T-helper 1 cell treated with Interleukin-12 subunit alpha and Interleukin-12 subunit beta and Interleukin-4 antibody, amounts not matched to agents 30 μg/mL and 1 μg/mL, for 36 hours (primary cell): ENCODE measurements around the gene ATP11A.
"Not testable (repeated sequence)": the region's sequence is repeated elsewhere in the genome, so short reads cannot be mapped to it uniquely, and the experiment has no call there.

Experiments
- H3K27ac Mint-ChIP-seq: one replicate; pipeline ENCODE4 v1.8.0; 2021; ENCODE audit warnings: mild to moderate bottlenecking, mixed read lengths
- H3K27me3 Mint-ChIP-seq: one replicate; pipeline ENCODE4 v1.8.0; 2021; ENCODE audit warnings: low read depth, mixed read lengths
- H3K36me3 Mint-ChIP-seq: one replicate; pipeline ENCODE4 v1.8.0; 2021; ENCODE audit warnings: low read depth, mixed read lengths
- H3K4me1 Mint-ChIP-seq: one replicate; pipeline ENCODE4 v1.8.0; 2021; ENCODE audit warnings: low read depth, mixed read lengths
- H3K4me3 Mint-ChIP-seq: one replicate; pipeline ENCODE4 v1.8.0; 2021; ENCODE audit warnings: mild to moderate bottlenecking, moderate library complexity, mixed read lengths
- H3K9me3 Mint-ChIP-seq: one replicate; pipeline ENCODE4 v1.8.0; 2021; ENCODE audit warnings: mixed read lengths

Gene ATP11A

DNA sequence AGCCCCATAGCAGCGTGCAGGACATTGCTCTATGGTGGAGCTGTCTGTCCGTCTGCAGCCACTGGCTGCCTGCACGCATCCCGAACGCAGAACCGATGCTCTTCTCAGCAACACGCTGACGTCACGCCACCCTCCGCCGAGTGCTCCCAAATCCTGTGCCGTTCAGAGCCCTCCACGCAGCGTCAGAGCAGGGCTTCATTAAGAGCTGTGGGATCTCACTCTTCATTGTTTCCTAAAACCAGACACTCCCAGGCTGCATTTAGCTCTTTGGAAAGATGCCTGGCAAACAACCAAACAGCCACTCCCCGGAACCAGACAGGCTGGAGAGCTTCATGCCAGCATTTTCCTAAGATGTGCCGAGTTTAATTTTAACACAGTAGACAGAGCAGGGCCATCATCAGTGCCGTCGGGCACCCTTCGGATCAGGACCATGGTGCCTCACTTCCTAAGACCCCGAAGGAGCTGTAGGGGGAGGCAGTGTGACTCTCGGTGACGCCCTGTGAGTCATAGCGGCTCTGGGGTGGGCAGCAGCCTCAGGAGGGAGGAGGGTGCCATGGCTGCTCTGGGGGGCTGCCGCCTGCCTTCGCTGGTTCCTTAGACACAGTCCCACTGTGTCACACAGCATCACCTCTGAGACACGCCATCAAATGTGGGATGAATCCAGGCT is 147.7 kb downstream of the ATP11A start:
- Mint-ChIP-seq H3K4me1 (peaks cover 2% of the 10 kb centered on the region), H3K27me3 (no peaks in the 10 kb centered on the region), H3K36me3 (peaks cover 21% of the 10 kb centered on the region), H3K9me3 (no peaks in the 10 kb centered on the region), H3K4me3 (no peak overlapping the region), H3K27ac (no peak overlapping the region)

DNA sequence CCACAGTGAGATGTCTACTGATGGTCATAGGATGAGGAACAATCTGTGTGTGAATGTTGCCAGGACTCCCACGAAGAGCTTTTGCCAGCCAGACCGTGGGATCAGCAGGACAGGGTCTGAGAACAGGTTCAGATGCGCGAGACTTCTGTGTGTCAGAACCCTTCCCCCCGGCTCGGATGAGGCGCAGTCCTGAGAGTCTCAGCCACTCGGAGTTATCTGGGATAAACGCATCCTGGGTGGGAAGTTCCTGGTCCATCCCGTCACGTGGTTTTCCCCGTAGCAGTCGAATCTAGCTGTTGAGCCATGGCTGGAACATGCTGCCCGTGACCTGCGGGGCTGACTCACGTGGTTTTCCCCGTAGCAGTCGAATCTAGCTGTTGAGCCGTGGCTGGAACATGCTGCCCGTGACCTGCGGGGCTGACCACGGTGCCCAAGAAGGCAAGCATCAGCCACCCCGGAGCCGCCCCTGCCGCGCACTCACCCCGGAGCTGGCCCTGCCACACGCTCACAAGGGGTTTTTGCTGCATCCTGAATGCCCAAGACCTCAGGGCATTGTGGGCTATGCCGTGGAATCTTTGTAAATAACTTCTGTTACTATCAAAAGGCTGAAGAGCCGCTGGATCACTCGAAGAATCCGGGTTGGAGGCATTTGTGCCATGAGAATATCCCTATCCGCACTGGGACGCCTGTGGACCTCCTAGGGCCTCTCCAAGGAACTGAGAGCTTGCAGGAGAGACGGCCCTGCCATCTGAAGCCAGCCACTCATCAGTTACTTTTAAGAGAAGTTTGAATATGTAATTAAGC is 148.4 kb downstream of the ATP11A start:
- Mint-ChIP-seq H3K4me3 (no peak overlapping the region), H3K4me1 (peaks cover 2% of the 10 kb centered on the region), H3K36me3 (peaks cover 20% of the 10 kb centered on the region), H3K27ac (no peak overlapping the region), H3K27me3 (no peaks in the 10 kb centered on the region), H3K9me3 (no peaks in the 10 kb centered on the region)

DNA sequence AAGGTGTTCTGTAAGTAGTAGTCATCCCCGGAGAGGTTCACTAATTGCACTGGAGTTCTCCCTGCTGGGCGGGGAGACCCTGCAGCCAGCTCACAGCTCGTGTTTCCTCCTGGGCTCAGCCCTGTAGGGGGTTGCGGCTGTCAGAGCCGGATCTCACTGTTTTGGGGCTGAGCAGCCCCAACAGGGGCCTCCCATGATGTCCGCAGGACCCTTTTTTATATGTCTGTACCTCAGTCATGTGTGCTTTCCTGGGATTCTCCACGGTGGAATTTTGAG is 148.9 kb downstream of the ATP11A start:
- H3K4me1 Mint-ChIP-seq = peaks cover 2% of the 10 kb centered on the region
- no peak overlapping the region for H3K27ac Mint-ChIP-seq
- peaks cover 19% of the 10 kb centered on the region for H3K36me3 Mint-ChIP-seq
- no peaks in the 10 kb centered on the region for H3K9me3 Mint-ChIP-seq
- no peak overlapping the region for H3K4me3 Mint-ChIP-seq
- no peaks in the 10 kb centered on the region for H3K27me3 Mint-ChIP-seq

DNA sequence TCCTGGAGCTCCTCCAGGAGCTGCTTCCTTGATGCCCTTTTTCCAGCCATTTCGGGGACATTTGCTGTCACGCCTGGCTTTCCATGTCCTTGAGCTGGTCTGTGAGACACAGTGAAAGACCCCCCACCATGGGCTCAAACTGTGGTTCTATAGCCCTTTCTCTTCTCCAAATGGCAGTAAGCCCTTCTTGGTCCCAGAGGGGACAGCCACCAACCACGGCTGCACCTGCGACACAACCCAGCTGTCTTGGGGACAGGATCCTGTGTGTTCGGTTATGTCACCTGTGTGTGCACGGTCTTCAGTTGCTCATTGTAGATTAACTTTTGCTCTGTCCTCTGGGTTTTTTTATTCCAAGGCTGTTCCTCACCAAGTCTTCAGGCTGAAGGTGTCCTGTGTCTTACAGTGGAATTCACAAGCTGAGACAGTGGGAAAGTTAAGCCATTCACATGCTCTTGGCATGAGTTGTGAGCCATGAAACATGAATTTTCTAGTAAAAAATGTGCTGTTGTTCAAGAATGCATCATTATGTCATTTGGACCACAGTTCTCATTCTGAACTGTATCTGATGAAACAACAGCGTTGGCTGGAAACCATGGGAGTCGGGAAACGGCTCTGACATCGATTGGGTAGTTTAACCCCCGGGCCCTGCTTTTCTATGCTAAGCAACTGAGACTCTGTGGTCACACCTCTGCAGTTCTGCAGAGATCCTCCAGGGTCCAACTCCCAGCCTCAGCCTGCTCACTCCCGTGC is 149.7 kb downstream of the ATP11A start:
- H3K27ac Mint-ChIP-seq = no peak overlapping the region
- no peaks in the 10 kb centered on the region for H3K9me3 Mint-ChIP-seq
- H3K36me3 Mint-ChIP-seq = peaks cover 19% of the 10 kb centered on the region
- peaks cover 2% of the 10 kb centered on the region for H3K4me1 Mint-ChIP-seq
- no peaks in the 10 kb centered on the region for H3K27me3 Mint-ChIP-seq
- no peak overlapping the region for H3K4me3 Mint-ChIP-seq

DNA sequence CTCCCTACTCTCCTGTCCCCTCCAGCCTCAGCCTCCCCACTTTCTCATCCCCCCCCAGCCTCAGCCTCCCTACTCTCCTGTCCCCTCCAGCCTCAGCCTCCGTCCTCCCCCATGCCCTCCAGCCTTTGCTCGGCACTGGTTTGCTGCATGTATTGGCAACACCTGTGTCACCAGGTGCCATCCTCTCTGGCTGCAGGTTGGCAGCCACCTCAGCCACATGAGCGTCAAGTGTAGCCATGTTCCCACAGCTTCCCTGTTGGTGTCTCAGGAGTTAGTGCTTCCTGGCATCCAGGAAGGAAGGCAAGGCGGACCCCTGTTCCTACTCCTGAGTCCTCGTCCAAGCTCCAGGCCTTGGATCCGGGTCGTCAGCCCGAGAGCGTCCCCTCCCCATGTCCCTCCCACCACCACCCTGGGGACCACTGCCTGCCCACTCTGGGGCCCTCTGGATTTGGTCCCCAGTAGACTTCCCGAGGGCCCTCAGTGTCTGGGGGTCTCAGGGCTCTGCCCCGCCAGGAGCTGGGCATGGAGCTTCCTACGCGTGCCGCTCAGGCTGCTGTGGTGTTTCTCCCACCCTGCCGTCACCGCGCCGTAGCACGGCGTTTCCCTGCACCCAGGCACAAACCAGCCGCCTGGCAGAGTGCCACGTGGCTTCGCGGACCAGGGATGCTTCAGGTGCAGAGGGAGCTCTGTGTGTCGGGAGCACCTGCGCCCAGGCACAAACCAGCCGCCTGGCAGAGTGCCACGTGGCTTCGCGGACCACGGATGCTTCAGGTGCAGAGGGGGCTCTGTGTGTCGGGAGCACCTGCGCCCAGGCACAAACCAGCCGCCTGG is 150.8 kb downstream of the ATP11A start:
- Mint-ChIP-seq H3K36me3 (peaks cover 18% of the 10 kb centered on the region), H3K27me3 (no peaks in the 10 kb centered on the region), H3K4me3 (no peak overlapping the region), H3K4me1 (peaks cover 2% of the 10 kb centered on the region), H3K27ac (no peak overlapping the region), H3K9me3 (no peaks in the 10 kb centered on the region)

DNA sequence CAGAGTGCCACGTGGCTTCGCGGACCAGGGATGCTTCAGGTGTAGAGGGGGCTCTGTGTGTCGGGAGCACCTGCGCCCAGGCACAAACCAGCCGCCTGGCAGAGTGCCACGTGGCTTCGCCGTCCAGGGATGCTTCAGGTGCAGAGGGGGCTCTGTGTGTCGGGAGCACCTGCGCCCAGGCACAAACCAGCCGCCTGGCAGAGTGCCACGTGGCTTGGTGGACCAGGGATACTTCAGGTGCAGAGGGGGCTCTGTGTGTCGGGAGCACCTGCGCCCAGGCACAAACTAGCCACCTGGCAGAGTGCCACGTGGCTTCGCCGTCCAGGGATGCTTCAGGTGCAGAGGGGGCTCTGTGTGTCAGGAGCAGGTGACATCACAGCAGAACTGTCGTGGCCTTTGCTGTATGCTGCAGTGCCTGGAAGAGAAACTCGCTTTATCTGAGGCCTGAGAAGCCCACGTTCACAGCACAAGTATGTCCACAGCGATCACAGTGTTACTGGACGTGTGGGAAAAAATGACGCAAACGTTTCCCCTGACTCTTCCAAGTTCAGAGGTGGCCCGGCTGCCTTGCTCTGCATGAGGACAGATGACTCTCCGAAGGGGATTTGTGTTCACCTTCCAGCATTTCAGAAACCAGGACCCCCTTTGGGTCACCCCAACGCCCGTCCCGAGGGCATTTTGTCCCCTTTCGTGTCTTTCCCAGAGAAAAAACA is 151.6 kb downstream of the ATP11A start:
- H3K27ac Mint-ChIP-seq, H3K4me3 Mint-ChIP-seq, H3K9me3 Mint-ChIP-seq, H3K27me3 Mint-ChIP-seq, H3K4me1 Mint-ChIP-seq: not testable (repeated sequence)
- H3K36me3 Mint-ChIP-seq = peaks cover 23% of the 10 kb centered on the region

DNA sequence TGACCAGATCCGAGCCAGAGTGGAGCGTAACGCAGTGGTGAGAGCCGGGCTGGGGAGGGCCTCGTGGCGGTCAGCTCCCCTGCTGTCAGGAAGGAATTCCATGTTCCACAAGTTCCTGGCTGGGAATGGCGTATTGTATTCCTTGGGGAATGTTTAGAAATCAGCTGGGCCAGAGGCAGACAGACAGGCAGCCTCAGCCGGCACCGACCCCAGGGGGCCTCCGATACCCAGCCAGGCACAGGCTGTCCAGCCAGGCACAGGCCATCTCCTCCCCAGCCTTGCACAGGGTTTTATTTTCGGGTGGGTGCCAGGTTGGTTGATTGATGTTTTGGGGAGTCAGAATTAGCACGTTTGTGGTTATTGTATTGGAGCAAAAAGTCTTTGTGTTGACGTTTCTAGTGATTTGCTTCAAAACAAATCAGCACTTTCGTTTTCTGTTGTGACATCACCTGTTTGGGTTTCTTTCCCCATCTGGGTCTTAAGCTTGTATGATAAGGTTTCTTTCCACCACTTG is 152.6 kb downstream of the ATP11A start:
- H3K27me3 Mint-ChIP-seq = no peaks in the 10 kb centered on the region
- no peak overlapping the region for H3K4me3 Mint-ChIP-seq
- no peak overlapping the region for H3K27ac Mint-ChIP-seq
- peaks cover 2% of the 10 kb centered on the region for H3K4me1 Mint-ChIP-seq
- H3K36me3 Mint-ChIP-seq = peaks cover 20% of the 10 kb centered on the region
- peaks cover 1% of the 10 kb centered on the region for H3K9me3 Mint-ChIP-seq

DNA sequence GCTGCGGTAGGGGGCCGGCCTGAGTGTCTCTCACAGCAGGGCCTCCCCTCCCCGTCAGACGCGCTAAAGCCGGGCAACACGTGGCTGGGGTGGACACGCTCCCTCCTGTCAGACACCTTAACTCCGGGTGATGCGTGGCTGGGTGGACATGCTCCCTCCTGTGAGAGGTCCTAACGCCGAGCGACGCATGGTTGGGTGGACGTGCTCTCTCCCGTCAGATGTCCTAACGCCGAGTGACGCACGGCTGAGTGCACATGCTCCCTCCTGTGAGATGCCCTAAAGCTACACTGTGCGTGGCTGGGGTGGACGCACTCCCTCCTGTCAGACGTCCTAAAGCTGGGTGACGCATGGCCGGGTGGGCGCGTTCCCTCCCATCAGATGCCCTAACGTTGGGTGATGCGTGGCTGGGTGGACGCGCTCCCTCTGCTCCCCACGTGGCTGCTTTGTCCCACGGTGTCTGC is 153.1 kb downstream of the ATP11A start:
- no peak overlapping the region for H3K4me3 Mint-ChIP-seq
- H3K36me3 Mint-ChIP-seq = peaks cover 24% of the 10 kb centered on the region
- no peak overlapping the region for H3K27ac Mint-ChIP-seq
- H3K4me1 Mint-ChIP-seq = peaks cover 2% of the 10 kb centered on the region
- no peaks in the 10 kb centered on the region for H3K27me3 Mint-ChIP-seq
- H3K9me3 Mint-ChIP-seq = peaks cover 7% of the 10 kb centered on the region

DNA sequence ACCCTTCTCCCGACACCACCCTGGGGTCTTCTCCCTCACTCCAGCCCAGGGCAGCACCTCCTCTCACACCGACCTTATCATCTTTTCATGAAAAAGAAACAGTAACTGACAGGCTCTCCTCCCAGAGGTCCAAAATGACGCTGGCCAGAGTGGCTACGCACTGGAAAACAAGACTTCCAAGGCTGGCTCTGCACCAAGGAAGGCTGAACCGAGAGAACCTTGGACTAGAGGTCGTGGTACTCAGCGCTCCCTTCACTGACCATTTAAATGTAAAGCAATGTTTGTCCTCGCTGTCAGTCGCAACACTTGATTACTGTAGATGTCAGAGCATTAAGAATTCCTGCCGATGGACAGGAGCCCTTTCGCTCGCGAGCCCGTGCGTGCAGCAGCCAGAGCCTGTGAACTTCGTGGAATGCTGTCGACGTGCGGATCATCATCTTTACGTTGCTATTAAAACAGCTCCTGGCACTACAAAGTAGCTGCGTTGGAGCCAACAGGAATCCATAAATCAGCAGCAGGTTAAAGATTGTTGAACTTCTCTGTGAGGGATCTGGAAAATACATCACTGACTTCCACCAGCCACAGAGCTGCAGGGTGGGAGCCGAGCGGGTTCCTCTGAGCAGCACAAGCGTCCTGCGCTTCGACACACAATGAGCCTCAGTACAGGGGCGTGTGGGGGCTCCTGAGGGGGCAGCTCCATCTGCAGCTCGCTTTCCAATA is 153.7 kb downstream of the ATP11A start:
- Mint-ChIP-seq H3K4me1 (peaks cover 2% of the 10 kb centered on the region), H3K36me3 (peaks cover 24% of the 10 kb centered on the region), H3K9me3 (peaks cover 7% of the 10 kb centered on the region), H3K27ac (no peak overlapping the region), H3K27me3 (no peaks in the 10 kb centered on the region), H3K4me3 (no peak overlapping the region)

DNA sequence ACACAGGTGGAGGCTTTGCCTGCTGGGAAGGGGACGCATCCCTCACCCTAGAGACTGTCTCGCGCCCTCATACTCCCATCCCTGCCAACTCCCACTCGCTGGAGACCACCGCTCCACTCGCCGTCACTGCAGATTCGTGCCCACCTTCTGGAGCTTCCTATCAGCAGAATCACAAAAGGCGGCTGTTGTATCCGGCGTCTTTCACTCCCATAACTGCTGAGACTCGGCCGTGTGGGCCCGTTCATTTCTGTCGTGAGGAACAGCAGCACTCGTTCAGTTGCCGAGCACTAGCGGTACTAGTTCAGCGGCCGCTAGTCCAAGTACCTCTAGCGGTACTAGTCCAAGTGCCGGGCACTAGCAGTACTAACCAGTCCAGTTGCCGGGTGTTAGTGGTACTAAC is 154.6 kb downstream of the ATP11A start:
- Mint-ChIP-seq H3K36me3 (peaks cover 24% of the 10 kb centered on the region), H3K4me1 (peaks cover 3% of the 10 kb centered on the region), H3K9me3 (peaks cover 7% of the 10 kb centered on the region), H3K27me3 (no peaks in the 10 kb centered on the region), H3K4me3 (no peak overlapping the region), H3K27ac (no peak overlapping the region)

DNA sequence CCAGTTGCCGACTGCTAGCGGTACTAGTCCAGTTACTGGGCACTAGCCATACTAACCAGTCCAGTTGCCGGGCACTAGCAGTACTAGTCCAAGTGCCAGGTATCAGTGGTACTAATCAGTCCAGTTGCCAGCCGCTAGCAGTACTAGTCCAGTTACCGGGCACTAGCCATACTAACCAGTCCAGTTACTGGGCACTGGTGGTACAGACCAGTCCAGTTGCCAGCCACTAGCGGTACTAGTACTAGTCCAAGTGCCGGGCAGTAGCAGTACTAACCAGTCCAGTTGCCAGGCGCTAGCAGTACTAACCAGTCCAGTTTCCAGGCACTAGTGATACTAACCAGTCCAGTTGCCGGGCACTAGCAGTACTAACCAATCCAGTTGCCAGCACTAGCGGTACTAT is 155.0 kb downstream of the ATP11A start:
- no peaks in the 10 kb centered on the region for H3K27me3 Mint-ChIP-seq
- peaks cover 27% of the 10 kb centered on the region for H3K36me3 Mint-ChIP-seq
- H3K4me3 Mint-ChIP-seq = no peak overlapping the region
- H3K4me1 Mint-ChIP-seq = peaks cover 3% of the 10 kb centered on the region
- peaks cover 7% of the 10 kb centered on the region for H3K9me3 Mint-ChIP-seq
- H3K27ac Mint-ChIP-seq = no peak overlapping the region

DNA sequence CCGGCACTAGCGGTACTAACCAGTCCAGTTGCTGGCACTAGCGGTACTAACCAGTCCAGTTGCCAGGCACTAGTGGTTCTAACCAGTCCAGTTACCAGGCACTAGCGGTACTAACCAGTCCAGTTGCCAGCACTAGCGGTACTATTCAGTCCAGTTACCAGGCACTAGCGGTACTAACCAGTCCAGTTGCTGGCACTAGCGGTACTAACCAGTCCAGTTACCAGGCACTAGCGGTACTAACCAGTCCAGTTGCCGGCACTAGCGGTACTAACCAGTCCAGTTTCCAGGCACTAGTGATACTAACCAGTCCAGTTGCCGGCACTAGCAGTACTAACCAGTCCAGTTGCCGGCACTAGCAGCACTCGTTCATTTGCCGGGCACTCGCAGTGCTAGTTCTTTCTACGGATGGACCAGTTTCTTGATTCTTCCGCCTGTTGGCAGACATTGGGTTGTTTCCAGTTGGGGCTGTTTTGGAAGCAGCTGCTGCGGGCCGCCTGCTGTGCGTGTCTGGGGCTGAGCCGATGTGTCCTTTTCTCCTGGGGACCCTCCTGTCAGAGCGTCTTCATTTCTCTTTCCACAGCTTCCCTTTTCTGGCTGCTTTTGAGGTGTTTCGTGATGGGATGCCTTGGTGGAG is 155.8 kb downstream of the ATP11A start:
- peaks cover 29% of the 10 kb centered on the region for H3K36me3 Mint-ChIP-seq
- peaks cover 3% of the 10 kb centered on the region for H3K4me1 Mint-ChIP-seq
- H3K4me3 Mint-ChIP-seq = no peak overlapping the region

More for the DNA sequence above, 155.8 kb downstream of the ATP11A start:
- Mint-ChIP-seq H3K9me3 (peaks cover 7% of the 10 kb centered on the region), H3K27ac (no peak overlapping the region), H3K27me3 (no peaks in the 10 kb centered on the region)
